ENCODE data around the gene ARL5B. TPM values are rescaled to one million over a fixed set of nuclear protein-coding genes. Genes with fewer than 3 reads are reported as not detected.

The ARL5B gene
- polyA plus RNA-seq, 1 donor (not counting 4 experiments of a cell fraction or from before 2014, with no cell fraction given) = 10.4 TPM

DNA sequence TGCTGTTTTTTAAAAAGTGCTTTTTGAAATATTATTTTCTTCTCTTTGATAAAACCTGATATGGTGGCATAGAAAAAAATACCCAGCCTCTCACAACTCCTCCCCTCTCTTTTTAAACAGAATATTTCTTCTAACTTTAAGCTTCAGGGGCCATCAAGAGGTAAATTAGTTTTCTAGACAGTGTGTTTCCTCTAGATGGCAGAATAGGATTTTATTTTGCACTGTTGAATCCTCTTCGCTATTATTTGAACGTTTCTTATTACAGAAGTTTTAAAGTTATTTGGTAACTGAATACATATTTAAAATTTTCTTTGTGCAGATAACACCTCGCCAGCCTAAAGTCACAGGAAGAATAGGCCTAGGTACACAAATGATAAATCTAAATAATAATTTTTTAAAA lies 30.3 kb downstream of the ARL5B start:
- H3K9ac ChIP-seq (ENCODE audit: control insufficient read depth, extremely low read depth, insufficient read depth, low read length) = no peak overlapping the region
- no peaks in the 10 kb centered on the region for H3K9me1 ChIP-seq (ENCODE audit: control insufficient read depth, extremely low read depth, insufficient read depth, low read length)
- FAIRE-seq (no peak), DNase-seq (ENCODE audit: low read depth, low spot score) (no peak)
- no peak for TF ChIP-seq EZH2 (IDR thresholded peaks at IDR 0.05; ENCODE audit: low read length)
- TF ChIP-seq, protein P1, sequence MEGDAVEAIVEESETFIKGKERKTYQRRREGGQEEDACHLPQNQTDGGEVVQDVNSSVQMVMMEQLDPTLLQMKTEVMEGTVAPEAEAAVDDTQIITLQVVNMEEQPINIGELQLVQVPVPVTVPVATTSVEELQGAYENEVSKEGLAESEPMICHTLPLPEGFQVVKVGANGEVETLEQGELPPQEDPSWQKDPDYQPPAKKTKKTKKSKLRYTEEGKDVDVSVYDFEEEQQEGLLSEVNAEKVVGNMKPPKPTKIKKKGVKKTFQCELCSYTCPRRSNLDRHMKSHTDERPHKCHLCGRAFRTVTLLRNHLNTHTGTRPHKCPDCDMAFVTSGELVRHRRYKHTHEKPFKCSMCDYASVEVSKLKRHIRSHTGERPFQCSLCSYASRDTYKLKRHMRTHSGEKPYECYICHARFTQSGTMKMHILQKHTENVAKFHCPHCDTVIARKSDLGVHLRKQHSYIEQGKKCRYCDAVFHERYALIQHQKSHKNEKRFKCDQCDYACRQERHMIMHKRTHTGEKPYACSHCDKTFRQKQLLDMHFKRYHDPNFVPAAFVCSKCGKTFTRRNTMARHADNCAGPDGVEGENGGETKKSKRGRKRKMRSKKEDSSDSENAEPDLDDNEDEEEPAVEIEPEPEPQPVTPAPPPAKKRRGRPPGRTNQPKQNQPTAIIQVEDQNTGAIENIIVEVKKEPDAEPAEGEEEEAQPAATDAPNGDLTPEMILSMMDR (optimal IDR thresholded peaks at IDR 0.05 in 1 of 3, IDR thresholded peaks at IDR 0.05 in 1 of 3, conservative IDR thresholded peaks at IDR 0.05 in 1 of 3; ENCODE audit: extremely low read depth in 1 of 3, insufficient read depth in 2 of 3, low read length in 3 of 3) = peak in 1 of 3 experiments; percentile 31
- H3K4me1 ChIP-seq (ENCODE audit: control insufficient read depth, extremely low read depth, insufficient read depth, low read length) = no peaks in the 10 kb centered on the region
- no peaks in the 10 kb centered on the region for H3K27me3 ChIP-seq (ENCODE audit: control insufficient read depth, extremely low read depth, insufficient read depth, low read length)
- H3K36me3 ChIP-seq (ENCODE audit: control insufficient read depth in 2 of 2, extremely low read depth in 1 of 2, insufficient read depth in 2 of 2, low read length in 2 of 2) = no peaks in the 10 kb centered on the region
- no peaks in the 10 kb centered on the region for H3K79me2 ChIP-seq (ENCODE audit: control insufficient read depth, insufficient read depth, low read length)
- H3K4me2 ChIP-seq (ENCODE audit: control insufficient read depth, extremely low read depth, insufficient read depth, low read depth, low read length) = no peak overlapping the region
- H3K27ac ChIP-seq (ENCODE audit: control insufficient read depth, insufficient read depth, low read length) = no peak overlapping the region
- H3K4me3 ChIP-seq (ENCODE audit: control insufficient read depth in 2 of 3, extremely low read depth in 1 of 3, insufficient read depth in 2 of 3, low read depth in 1 of 3, low read length in 3 of 3) = no peak overlapping the region
- dilution Hi-C loops (cut with MboI; ENCODE audit: extremely low pct_ligation_motif_present, low sequenced_read_pairs) = no loop called here
- no peak overlapping the region for H2AFZ ChIP-seq (ENCODE audit: control insufficient read depth, low read length)
- H4K20me1 ChIP-seq (ENCODE audit: control insufficient read depth, extremely low read depth, insufficient read depth, low read length) = no peaks in the 10 kb centered on the region
- no peaks in the 10 kb centered on the region for H3K9me3 ChIP-seq (ENCODE audit: control insufficient read depth, low read depth, low read length)

GRCh38 chr10:18690541-18690940 lies 31.3 kb downstream of the ARL5B start:
- no peaks in the 10 kb centered on the region for H4K20me1 ChIP-seq (ENCODE audit: control insufficient read depth, extremely low read depth, insufficient read depth, low read length)
- no peaks in the 10 kb centered on the region for H3K4me1 ChIP-seq (ENCODE audit: control insufficient read depth, extremely low read depth, insufficient read depth, low read length)
- no peak overlapping the region for H3K27ac ChIP-seq (ENCODE audit: control insufficient read depth, insufficient read depth, low read length)
- no peak overlapping the region for H2AFZ ChIP-seq (ENCODE audit: control insufficient read depth, low read length)
- H3K9ac ChIP-seq (ENCODE audit: control insufficient read depth, extremely low read depth, insufficient read depth, low read length) = no peak overlapping the region
- TF ChIP-seq EZH2 (IDR thresholded peaks at IDR 0.05; ENCODE audit: low read length) = no peak
- TF ChIP-seq, protein P1 (optimal IDR thresholded peaks at IDR 0.05 in 1 of 3, IDR thresholded peaks at IDR 0.05 in 1 of 3, conservative IDR thresholded peaks at IDR 0.05 in 1 of 3; ENCODE audit: extremely low read depth in 1 of 3, insufficient read depth in 2 of 3, low read length in 3 of 3) = no peak
- H3K9me1 ChIP-seq (ENCODE audit: control insufficient read depth, extremely low read depth, insufficient read depth, low read length) = no peaks in the 10 kb centered on the region
- H3K36me3 ChIP-seq (ENCODE audit: control insufficient read depth in 2 of 2, extremely low read depth in 1 of 2, insufficient read depth in 2 of 2, low read length in 2 of 2) = no peaks in the 10 kb centered on the region
- H3K9me3 ChIP-seq (ENCODE audit: control insufficient read depth, low read depth, low read length) = no peaks in the 10 kb centered on the region
- H3K4me3 ChIP-seq (ENCODE audit: control insufficient read depth in 2 of 3, extremely low read depth in 1 of 3, insufficient read depth in 2 of 3, low read depth in 1 of 3, low read length in 3 of 3) = no peak overlapping the region
- H3K27me3 ChIP-seq (ENCODE audit: control insufficient read depth, extremely low read depth, insufficient read depth, low read length) = no peaks in the 10 kb centered on the region
- no peak for FAIRE-seq
- no peaks in the 10 kb centered on the region for H3K79me2 ChIP-seq (ENCODE audit: control insufficient read depth, insufficient read depth, low read length)
- dilution Hi-C loops (cut with MboI; ENCODE audit: extremely low pct_ligation_motif_present, low sequenced_read_pairs) = no loop called here
- no peak for DNase-seq (ENCODE audit: low read depth, low spot score)
- no peak overlapping the region for H3K4me2 ChIP-seq (ENCODE audit: control insufficient read depth, extremely low read depth, insufficient read depth, low read depth, low read length)
